UCSD-AML1 (cell line): Measurements from ENCODE around the gene TIMP2.

Experiments used
- DNase-seq: peaks from one replicate; lab custom pipeline; 2025; ENCODE audit not compliant: unreplicated experiment; lab: John Stamatoyannopoulos, UW

TIMP2 gene

GRCh38 chr17:78840780-78841611 lies 84.2 kb downstream of the TIMP2 start, which contains the start of gene USP36:
Gene USP36, minus strand, starts transcription at chr17:78840814. Its CDS starts 4,451 bp downstream, at chr17:78836363.
- DNase-seq, result peak; percentile 100

- no peak for DNase-seq
Observed at GRCh38 chr17:78840530-78840779, 84.7 kb downstream of the TIMP2 start.

- DNase-seq, result no peak
Observed at GRCh38 chr17:78839762-78840529, 85.2 kb downstream of the TIMP2 start.

- DNase-seq, result no peak
Observed at GRCh38 chr17:78839235-78839761, 85.9 kb downstream of the TIMP2 start.

- DNase-seq, result no peak
Observed at GRCh38 chr17:78838574-78839005, 86.6 kb downstream of the TIMP2 start.

GRCh38 chr17:78836420-78837021 lies 88.7 kb downstream of the TIMP2 start:
- DNase-seq, result no peak

GRCh38 chr17:78834571-78834970 lies 90.6 kb downstream of the TIMP2 start:
- no peak for DNase-seq

- DNase-seq, result no peak
Observed at GRCh38 chr17:78832541-78832810, 92.7 kb downstream of the TIMP2 start.

- no peak for DNase-seq
Observed at GRCh38 chr17:78831688-78832540, 93.3 kb downstream of the TIMP2 start.

- no peak for DNase-seq
Observed at GRCh38 chr17:78829477-78829876, 95.7 kb downstream of the TIMP2 start.

GRCh38 chr17:78828470-78829185 lies 96.6 kb downstream of the TIMP2 start:
- DNase-seq, result peak; percentile 24

GRCh38 chr17:78826836-78827509 lies 98.2 kb downstream of the TIMP2 start:
- DNase-seq, result peak; percentile 28

- no peak for DNase-seq
Observed at GRCh38 chr17:78826421-78826820, 98.8 kb downstream of the TIMP2 start.

GRCh38 chr17:78825696-78826095 lies 99.5 kb downstream of the TIMP2 start:
- DNase-seq, result no peak

GRCh38 chr17:78824240-78824639 lies 100.9 kb downstream of the TIMP2 start:
- DNase-seq, result no peak

GRCh38 chr17:78823282-78824046 lies 101.7 kb downstream of the TIMP2 start:
- DNase-seq, result no peak

- no peak for DNase-seq
Observed at GRCh38 chr17:78822552-78822951, 102.6 kb downstream of the TIMP2 start.

GRCh38 chr17:78821961-78822360 lies 103.2 kb downstream of the TIMP2 start:
- no peak for DNase-seq

GRCh38 chr17:78820841-78821240 lies 104.3 kb downstream of the TIMP2 start:
- no peak for DNase-seq
